KMS-11 (cell line): ENCODE measurements around the gene NSD2.
"Not testable (repeated sequence)": the region's sequence is repeated elsewhere in the genome, so short reads cannot be mapped to it uniquely, and the experiment has no call there.

Source experiments
- H2AFZ ChIP-seq: fragments of 200-600 bp; sonication (generic); 2 replicates; pipeline ENCODE4 v1.6.1; 2016; ENCODE audit warnings: antibody characterized with exemption, mixed run types, low read depth
- H3K27ac ChIP-seq: fragments of 200-600 bp; sonication (generic); 2 replicates; pipeline ENCODE4 v1.6.1; 2016; ENCODE audit warnings: mild to moderate bottlenecking, mixed run types
- H3K27me3 ChIP-seq: fragments of 200-600 bp; sonication (generic); 2 replicates; pipeline ENCODE4 v1.6.1; 2017; ENCODE audit warnings: mild to moderate bottlenecking, low read depth, mixed run types, moderate library complexity; ENCODE audit not compliant: insufficient read depth
- H3K36me3 ChIP-seq: fragments of 200-600 bp; sonication (generic); 2 replicates; pipeline ENCODE4 v1.6.1; 2017; ENCODE audit warnings: mild to moderate bottlenecking, mixed run types; ENCODE audit not compliant: insufficient read depth
- H3K4me1 ChIP-seq: fragments of 200-600 bp; sonication (generic); 2 replicates; pipeline ENCODE4 v1.6.1; 2016; ENCODE audit warnings: mild to moderate bottlenecking, low read depth, mixed run types; ENCODE audit not compliant: poor library complexity, severe bottlenecking
- H3K4me2 ChIP-seq: fragments of 200-600 bp; sonication (generic); 2 replicates; pipeline ENCODE4 v1.7.0; 2016; ENCODE audit warnings: mild to moderate bottlenecking, mixed run types
- H3K4me3 ChIP-seq: fragments of 200-600 bp; sonication (generic); IDR thresholded peaks from 2 replicates; pipeline ENCODE4 v1.6.1; 2017; ENCODE audit warnings: low read depth, low read length, mixed read lengths; ENCODE audit not compliant: insufficient read depth
- H3K79me2 ChIP-seq: fragments of 200-600 bp; sonication (generic); 2 replicates; pipeline ENCODE4 v1.6.1; 2016; ENCODE audit warnings: low read depth, mixed run types; ENCODE audit not compliant: insufficient read depth
- H3K9ac ChIP-seq: fragments of 200-600 bp; sonication (generic); 2 replicates; pipeline ENCODE4 v1.6.1; 2016; ENCODE audit warnings: mild to moderate bottlenecking, mixed run types
- H4K20me1 ChIP-seq: fragments of 200-600 bp; sonication (generic); 2 replicates; pipeline ENCODE4 v1.6.1; 2016; ENCODE audit warnings: mild to moderate bottlenecking, mixed run types; ENCODE audit not compliant: insufficient read depth
- TF ChIP-seq, protein P1 (sequence below): fragments of 200-600 bp; sonication (generic); conservative IDR thresholded peaks from 2 replicates; pipeline ENCODE4 v1.6.1; 2017; ENCODE audit warnings: low read depth, mild to moderate bottlenecking, antibody characterized with exemption, low read length, moderate library complexity, mixed read lengths

NSD2 gene

DNA sequence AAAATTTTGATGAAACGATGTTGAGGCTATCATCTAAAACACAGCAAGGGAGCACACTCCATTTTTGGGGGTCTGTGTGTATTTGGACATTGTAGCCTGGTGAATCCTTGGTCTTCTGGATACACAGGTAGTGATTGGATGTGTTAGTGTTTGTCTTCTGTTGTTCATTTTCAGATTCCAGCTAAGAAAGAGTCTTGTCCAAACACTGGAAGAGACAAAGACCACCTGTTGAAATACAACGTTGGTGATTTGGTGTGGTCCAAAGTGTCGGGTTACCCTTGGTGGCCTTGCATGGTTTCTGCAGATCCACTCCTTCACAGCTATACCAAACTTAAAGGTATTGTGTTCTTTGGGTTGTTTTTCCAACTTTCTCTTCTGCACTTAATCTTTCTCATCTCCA is 32.8 kb downstream of the NSD2 start:
- Histone ChIP-seq H3K27ac (no peak overlapping the region), H4K20me1 (peaks cover 79% of the 10 kb centered on the region), H3K27me3 (no peaks in the 10 kb centered on the region), H3K79me2 (peaks cover 100% of the 10 kb centered on the region), H3K9ac (no peak overlapping the region), H3K4me3 (no peak overlapping the region), H3K36me3 (0 out of 2 replicates have a peak, but pooled peaks cover 3% of the 10 kb centered on the region), H3K4me2 (no peak overlapping the region), H3K4me1 (peaks cover 86% of the 10 kb centered on the region), H2AFZ (no peak overlapping the region)
- TF ChIP-seq, protein P1, sequence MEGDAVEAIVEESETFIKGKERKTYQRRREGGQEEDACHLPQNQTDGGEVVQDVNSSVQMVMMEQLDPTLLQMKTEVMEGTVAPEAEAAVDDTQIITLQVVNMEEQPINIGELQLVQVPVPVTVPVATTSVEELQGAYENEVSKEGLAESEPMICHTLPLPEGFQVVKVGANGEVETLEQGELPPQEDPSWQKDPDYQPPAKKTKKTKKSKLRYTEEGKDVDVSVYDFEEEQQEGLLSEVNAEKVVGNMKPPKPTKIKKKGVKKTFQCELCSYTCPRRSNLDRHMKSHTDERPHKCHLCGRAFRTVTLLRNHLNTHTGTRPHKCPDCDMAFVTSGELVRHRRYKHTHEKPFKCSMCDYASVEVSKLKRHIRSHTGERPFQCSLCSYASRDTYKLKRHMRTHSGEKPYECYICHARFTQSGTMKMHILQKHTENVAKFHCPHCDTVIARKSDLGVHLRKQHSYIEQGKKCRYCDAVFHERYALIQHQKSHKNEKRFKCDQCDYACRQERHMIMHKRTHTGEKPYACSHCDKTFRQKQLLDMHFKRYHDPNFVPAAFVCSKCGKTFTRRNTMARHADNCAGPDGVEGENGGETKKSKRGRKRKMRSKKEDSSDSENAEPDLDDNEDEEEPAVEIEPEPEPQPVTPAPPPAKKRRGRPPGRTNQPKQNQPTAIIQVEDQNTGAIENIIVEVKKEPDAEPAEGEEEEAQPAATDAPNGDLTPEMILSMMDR = no peak

DNA sequence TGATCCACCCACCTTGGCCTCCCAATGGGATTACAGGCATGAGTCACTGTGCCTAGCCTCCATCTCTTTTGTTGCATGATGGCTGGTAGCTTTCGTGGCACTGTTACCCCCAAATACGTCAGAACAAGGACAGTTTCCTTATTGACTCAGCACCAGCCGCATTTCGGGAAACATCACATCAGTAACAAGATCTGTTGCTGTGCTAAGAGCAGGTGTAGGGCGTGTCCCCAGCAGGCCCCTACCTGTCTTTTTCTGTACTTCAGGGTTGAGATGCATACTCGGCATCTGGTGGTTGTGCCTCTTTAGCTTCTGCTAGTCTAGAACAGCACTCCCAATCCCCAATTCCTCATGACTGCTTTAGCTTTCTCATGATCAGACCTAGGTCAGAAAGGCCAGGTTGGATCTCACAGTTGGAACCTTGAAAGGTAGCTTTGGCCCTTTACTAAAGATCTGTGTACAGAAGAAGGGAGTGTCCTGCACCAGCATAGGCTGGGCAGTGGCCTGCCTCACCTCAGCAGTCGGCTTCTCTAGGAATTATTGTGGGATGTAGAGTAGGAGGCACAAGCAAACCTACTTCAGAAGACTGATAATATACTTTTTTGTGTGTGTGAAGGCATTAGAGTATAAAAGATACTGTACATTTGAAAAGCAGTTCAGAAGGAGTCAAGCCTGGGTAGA is 36.8 kb downstream of the NSD2 start:
- H2AFZ ChIP-seq = no peak overlapping the region
- H3K36me3 ChIP-seq = peaks cover 10% of the 10 kb centered on the region; the same call in 1 of the 2 replicates
- TF ChIP-seq, protein P1 = no peak
- H3K27me3 ChIP-seq = no peaks in the 10 kb centered on the region
- peaks cover 68% of the 10 kb centered on the region for H4K20me1 ChIP-seq
- peaks cover 75% of the 10 kb centered on the region for H3K4me1 ChIP-seq
- peaks cover 89% of the 10 kb centered on the region for H3K79me2 ChIP-seq
- H3K4me2 ChIP-seq = no peak overlapping the region
- H3K27ac ChIP-seq = peak overlapping the region; percentile 20; the same call in 1 of the 2 replicates
- H3K9ac ChIP-seq = no peak overlapping the region
- no peak overlapping the region for H3K4me3 ChIP-seq

DNA sequence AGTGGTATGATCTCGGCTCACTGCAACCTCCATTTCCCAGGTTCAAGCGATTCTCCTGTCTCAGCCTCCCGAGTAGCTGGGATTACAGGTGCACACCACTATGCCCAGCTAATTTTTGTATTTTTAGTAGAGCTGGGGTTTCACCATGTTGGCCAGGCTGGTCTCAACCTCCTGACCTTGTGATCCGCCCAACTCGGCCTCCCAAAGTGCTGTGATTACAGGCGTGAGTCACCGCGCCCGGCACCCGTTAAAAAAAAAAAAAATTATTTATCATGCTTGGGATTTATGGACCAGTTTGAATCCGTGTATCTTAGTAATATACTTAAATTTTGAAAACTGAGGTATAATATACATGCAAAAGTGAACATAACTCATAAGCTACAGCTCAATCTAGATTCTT is 38.5 kb downstream of the NSD2 start:
- not testable (repeated sequence) for H3K4me2 ChIP-seq, H3K27me3 ChIP-seq, H3K9ac ChIP-seq, H3K4me3 ChIP-seq, H3K27ac ChIP-seq, H3K36me3 ChIP-seq, H2AFZ ChIP-seq
- Histone ChIP-seq H3K79me2 (peaks cover 89% of the 10 kb centered on the region), H4K20me1 (peaks cover 56% of the 10 kb centered on the region), H3K4me1 (peaks cover 63% of the 10 kb centered on the region)

DNA sequence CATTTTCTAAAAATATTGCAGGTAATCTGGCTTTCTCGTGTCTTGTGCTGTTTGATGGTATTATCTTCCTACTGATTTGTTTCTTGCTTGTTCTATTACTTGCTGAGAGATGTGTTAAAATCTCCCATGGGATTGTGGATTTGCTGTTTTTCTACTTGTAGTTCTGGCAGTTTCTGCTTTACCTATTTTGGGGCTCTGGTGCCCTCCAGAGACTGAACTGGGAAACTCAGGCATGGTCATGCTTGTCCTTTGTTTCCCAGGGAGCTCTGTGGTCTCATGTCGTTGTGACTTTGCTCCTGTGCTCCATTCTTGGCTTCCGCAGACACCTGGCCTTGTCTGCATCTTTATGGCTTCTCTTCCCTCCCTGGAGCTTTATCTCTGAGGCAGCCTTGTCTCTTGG is 39.5 kb downstream of the NSD2 start:
- Histone ChIP-seq H3K79me2 (peaks cover 89% of the 10 kb centered on the region), H3K27ac (peak overlapping the region; percentile 17; the same call in 1 of the 2 replicates), H3K4me3 (no peak overlapping the region), H3K36me3 (peaks cover 7% of the 10 kb centered on the region; the same call in 1 of the 2 replicates), H3K27me3 (no peaks in the 10 kb centered on the region), H3K9ac (no peak overlapping the region), H3K4me2 (no peak overlapping the region), H3K4me1 (peaks cover 60% of the 10 kb centered on the region), H2AFZ (no peak overlapping the region), H4K20me1 (peaks cover 57% of the 10 kb centered on the region)
- TF ChIP-seq, protein P1 = 0 out of 2 replicates have a peak, but pooled peaks have one; percentile 40

DNA sequence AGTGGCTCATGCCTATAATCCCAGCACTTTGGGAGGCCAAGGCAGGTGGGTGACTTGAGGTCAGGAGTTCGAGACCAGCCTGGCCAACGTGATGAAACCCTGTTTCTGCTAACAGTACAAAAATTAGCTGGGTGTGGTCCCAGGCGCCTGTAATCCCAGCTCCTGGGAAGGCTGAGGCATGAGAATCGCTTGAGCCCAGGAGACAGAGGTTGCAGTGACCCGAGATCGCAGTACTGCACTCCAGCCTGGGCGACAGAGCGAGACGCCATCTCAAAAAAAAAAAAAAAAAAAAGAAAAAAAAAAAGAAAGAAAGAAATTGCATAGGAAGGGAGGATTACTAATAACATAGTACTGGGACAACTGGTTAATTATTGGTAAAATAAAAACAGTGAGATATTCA is 40.1 kb downstream of the NSD2 start:
- H3K79me2 ChIP-seq = peaks cover 89% of the 10 kb centered on the region
- H3K4me2 ChIP-seq = not testable (repeated sequence)

More for the DNA sequence above, 40.1 kb downstream of the NSD2 start:
- not testable (repeated sequence) for H3K36me3 ChIP-seq, H3K9ac ChIP-seq, H3K27me3 ChIP-seq, H3K4me3 ChIP-seq, H2AFZ ChIP-seq
- H3K4me1 ChIP-seq = peaks cover 60% of the 10 kb centered on the region
- H4K20me1 ChIP-seq = peaks cover 53% of the 10 kb centered on the region
- H3K27ac ChIP-seq = peak overlapping the region; percentile 17; the same call in 1 of the 2 replicates
